GM21737 (cell line): Measurements from ENCODE around the gene SPOCK1.

Experiments used
- ATAC-seq: cut with Tn5 transposase; IDR thresholded peaks from one replicate; pipeline ENCODE4 v1.9.1; 2021; ENCODE audit warnings: mild to moderate bottlenecking, moderate library complexity; ENCODE audit not compliant: unreplicated experiment

The SPOCK1 gene

GRCh38 chr5:137040641-137041340 lies 458.3 kb downstream of the SPOCK1 start:
- no peak for ATAC-seq

GRCh38 chr5:137040024-137040423 lies 459.1 kb downstream of the SPOCK1 start:
- no peak for ATAC-seq

- no peak for ATAC-seq
Observed at GRCh38 chr5:137037848-137038247, 461.3 kb downstream of the SPOCK1 start.

DNA sequence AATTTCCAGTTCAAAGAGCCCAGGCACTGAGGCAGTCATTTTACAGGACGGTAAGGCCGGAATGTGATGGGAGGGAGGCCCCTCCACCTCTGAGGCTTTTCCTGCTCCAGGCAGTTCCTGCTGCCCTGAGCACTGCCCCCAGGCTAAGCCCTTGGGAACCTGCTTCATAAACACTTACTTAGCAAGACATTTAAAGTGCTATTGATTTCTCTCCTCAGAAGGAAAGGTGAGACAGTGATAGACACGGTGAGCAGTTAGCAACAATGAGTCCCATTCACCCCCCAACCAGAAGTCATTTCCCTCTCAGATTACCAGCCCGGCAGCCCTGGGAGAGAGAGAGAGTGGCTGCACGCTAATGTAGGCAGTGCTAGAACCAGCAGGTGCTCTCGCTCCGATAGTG lies 462.5 kb downstream of the SPOCK1 start:
- no peak for ATAC-seq

- ATAC-seq: no peak
Observed at GRCh38 chr5:137035480-137035878, 463.6 kb downstream of the SPOCK1 start.

GRCh38 chr5:137034764-137035479 lies 464.2 kb downstream of the SPOCK1 start:
- no peak for ATAC-seq

DNA sequence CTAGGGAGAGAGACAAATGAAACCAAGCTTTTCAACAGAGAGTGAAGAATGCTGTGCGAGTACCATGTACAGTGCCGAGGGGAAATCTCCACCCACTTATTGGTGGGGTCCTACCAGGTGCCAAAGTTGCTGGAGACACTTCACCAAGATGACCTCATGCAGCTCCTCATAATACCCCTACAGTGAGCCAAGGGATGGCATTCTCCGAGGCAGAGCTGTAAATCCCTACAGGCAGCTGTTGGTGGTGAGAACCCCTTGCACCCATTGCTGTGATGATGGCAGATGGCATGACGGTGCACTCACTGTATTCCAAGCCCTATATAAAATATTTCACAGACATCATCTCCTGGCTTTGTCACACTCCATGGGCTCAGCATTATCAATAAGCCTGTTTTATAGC lies 464.9 kb downstream of the SPOCK1 start:
- ATAC-seq: no peak

DNA sequence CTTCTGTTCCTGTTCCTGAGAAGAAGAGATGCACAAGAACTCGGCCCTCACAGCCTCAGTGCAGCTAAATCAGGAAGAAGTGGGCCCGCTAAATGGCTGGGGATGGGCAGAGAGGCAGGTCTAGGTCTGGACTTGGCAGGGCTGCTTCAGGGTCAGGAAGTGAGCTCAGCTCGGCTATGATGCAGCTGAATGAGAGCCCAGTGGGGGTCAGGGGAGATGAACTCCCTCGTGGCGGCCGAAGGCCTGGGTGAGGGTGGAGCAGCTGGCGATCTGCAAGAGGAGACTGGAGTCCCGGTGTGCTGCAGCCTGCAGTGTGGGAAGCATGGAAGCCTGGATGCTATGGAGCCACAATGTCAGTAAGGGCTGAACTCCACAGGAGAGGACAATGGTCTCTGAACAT lies 466.2 kb downstream of the SPOCK1 start:
- no peak for ATAC-seq

- ATAC-seq: no peak
Observed at GRCh38 chr5:137027758-137028157, 471.4 kb downstream of the SPOCK1 start.

- no peak for ATAC-seq
Observed at GRCh38 chr5:137026296-137026695, 472.8 kb downstream of the SPOCK1 start.

DNA sequence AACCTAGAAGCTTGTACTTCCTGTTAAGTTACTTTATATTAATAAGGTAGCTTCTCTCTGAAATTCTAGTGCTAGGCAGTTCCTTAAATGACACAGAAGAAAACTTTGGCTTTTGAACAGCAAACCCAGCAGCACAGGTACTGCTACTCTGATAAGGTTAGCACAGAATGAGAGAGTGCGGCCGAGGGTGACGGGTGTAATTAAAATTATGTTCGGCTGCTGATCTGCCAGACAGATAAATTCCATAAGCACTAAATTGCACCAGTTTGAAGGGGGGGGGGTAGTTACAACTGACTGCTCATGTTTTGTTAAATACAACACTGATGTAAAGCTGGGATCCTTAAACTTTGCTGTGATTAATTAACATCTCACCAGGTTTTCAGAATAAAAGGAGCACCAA lies 475.1 kb downstream of the SPOCK1 start:
- ATAC-seq: no peak

DNA sequence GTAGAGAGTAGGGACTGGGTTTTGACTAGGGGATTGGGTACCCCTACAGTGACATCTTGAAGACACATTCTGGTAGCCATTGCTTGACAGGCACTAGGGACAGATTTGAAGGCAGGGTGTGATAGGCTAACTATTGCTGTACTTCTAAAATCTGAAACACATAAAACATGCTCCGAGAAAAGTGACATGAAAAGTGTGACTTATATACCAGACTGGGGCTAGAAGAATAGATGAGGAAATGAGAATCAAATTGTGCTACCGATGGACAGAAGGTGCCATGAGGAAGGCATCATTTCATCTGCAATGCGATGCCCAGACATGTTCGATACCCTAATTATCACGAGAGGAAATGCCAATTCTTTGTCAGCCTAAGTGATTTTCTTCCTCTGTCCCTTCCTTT lies 475.8 kb downstream of the SPOCK1 start:
- no peak for ATAC-seq

DNA sequence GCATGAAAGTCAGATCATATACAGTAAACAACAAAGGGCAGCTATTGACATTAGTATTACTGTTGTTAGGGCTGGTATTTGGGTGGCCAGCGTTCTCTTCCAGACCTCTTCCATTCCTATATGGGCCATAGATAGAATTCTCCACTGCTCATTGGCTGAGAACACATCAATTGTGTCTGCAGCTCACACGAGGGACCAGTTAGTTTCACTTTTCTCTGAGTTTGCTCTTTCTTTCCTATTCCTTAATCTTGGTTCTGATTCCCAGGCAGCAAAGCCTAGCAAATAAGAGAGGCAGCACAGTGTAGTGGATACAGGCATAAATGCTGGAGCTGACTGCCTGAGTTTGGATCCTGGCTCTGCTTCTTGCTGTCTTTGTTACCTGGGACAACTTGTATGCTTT lies 476.4 kb downstream of the SPOCK1 start:
- ATAC-seq: no peak

GRCh38 chr5:137022043-137022442 lies 477.1 kb downstream of the SPOCK1 start:
- no peak for ATAC-seq

GRCh38 chr5:137019229-137019628 lies 479.9 kb downstream of the SPOCK1 start:
- ATAC-seq: no peak

DNA sequence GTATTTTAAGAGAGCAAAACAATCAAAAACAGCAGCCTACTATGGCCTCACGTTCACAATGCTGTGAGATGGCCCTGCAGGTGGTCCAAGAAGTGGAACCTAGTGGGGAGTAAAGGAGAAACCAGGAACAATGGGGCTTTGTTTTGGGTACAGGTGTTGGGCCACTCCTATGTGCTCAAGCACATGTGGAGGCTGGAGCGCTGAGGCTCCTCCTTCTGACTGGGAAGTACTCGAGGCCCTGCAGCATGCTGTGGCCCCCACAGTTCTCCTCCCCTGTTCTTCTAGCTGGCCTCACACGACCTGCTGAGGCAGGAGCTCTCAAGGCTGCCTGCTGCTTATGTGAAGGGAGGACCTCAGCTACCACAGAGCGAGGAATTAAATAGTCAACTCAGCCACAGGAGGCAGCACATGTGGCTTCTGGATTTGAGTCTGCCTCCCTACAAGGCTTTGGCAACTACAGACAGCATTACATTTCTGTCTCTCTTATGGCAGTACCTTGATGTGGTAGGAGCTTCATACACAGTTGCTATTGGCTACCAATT lies 482.3 kb downstream of the SPOCK1 start:
- no peak for ATAC-seq

DNA sequence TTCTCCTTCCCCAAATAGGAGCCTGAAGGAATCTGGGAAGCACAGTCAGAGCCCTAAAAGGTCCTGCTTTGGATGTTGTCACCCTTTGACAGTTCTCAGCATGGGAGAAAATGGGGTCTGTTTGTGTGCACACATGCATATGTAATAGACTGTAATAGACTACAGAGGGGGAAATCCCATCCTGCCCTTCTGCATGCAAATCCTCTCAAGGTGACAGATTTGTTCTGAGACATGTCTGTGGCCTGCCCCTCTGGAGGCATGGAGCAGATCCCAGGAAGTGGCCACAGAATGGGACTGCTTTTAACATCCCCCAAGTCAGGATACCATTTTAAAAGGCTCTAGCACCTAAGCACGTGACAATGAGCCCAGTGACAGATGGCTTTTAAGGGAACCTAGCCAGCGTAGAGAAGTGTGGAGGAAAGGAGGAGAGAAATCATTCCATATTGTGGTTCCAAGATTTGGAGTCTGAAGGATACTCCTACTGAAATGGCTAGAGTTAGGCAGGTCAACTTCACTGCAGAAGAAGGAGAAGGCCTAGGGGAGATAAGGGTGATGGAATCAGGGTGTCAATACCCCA lies 483.5 kb downstream of the SPOCK1 start:
- no peak for ATAC-seq

- no peak for ATAC-seq
Observed at GRCh38 chr5:137014731-137015130, 484.4 kb downstream of the SPOCK1 start.

GRCh38 chr5:137010226-137010625 lies 488.9 kb downstream of the SPOCK1 start:
- no peak for ATAC-seq

DNA sequence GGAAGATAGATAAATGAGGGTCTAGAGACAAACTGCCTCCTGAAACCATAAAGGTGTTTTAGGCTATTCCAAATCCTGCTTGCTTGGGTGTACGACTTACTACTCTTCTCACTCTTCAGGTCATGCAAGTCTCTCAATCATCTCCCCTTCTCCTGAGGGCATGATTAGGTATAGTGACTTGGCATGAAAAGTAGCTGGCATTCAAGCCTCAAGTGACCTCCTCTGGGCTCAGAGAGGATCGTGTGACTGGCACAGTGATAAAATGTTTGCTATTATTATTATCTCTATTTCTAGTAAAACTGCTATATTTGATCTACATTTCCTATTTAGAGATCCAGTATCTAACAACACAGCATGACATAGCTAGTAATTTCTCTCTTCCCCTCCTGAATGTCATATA lies 494.8 kb downstream of the SPOCK1 start:
- ATAC-seq: no peak

DNA sequence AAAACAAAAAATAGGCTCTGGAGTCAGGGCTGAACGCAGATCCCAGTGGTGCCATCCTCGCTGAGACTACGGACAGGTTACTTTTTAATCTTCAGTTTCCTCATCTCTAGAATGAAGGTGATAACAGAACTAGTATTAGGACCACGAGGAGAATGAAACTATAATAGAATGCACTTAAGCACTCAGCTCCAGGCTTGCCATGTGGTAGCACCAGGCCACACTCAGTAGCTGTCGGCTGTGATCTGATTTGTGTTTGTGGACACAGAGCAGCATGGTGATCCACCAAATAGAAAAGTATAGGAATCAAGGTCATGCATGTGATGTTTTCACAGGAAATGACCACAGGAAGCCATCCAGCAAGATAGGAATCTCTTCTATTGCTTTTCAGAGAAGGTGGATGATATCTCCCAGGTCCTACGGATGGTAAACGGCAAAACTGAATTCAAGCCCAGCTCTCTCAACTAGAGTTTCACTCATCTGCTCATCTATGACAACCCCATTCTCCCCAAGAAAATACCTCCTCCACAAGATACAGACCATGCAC lies 498.0 kb downstream of the SPOCK1 start:
- no peak for ATAC-seq

DNA sequence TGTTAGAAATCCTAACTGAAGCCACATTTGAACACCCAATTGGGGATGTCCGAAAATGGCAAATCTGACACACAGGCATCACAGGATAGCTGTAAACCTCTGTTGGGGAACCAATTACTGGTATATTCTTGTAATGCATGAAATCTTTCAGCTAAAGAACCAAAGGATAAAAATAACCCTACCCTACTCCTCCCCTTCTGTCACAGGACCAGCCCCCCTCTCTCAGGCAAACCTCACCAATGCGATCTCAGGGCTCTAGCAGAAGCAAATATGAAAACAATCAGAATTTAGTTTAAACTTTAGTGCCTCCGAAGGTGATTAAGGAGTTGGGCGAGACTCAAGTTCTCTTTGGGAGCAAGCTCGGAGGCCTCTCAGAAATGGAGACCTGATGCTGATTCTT lies 499.3 kb downstream of the SPOCK1 start:
- no peak for ATAC-seq
